Neural progenitor cell (in vitro differentiated cells): ENCODE results near the gene CDK18.

ENCODE experiments used
- EZH2phosphoT487 ChIP-seq: fragments of 200-600 bp; sonication (generic); IDR thresholded peaks from 2 replicates; pipeline ENCODE4 v1.6.1; 2017; ENCODE audit warnings: antibody characterized with exemption
- TF ChIP-seq, protein P1 (sequence below): fragments of 200-600 bp; sonication (generic); IDR thresholded peaks from 2 replicates; pipeline ENCODE4 v1.5.1; 2017; ENCODE audit warnings: antibody characterized with exemption, mild to moderate bottlenecking

GRCh38 chr1:205524794-205525101 is 20.3 kb downstream of the CDK18 start:
- TF ChIP-seq, protein P1, sequence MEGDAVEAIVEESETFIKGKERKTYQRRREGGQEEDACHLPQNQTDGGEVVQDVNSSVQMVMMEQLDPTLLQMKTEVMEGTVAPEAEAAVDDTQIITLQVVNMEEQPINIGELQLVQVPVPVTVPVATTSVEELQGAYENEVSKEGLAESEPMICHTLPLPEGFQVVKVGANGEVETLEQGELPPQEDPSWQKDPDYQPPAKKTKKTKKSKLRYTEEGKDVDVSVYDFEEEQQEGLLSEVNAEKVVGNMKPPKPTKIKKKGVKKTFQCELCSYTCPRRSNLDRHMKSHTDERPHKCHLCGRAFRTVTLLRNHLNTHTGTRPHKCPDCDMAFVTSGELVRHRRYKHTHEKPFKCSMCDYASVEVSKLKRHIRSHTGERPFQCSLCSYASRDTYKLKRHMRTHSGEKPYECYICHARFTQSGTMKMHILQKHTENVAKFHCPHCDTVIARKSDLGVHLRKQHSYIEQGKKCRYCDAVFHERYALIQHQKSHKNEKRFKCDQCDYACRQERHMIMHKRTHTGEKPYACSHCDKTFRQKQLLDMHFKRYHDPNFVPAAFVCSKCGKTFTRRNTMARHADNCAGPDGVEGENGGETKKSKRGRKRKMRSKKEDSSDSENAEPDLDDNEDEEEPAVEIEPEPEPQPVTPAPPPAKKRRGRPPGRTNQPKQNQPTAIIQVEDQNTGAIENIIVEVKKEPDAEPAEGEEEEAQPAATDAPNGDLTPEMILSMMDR, result no peak
- no peak for TF ChIP-seq EZH2phosphoT487
